Body of pancreas (tissue), 4 donors: Measurements from ENCODE around the gene COPG2. TPM values are rescaled to one million over a fixed set of nuclear protein-coding genes. Genes with fewer than 3 reads are reported as not detected.

Experiments used
- ATAC-seq: fragments of 150-250 bp; one replicate; pipeline ENCODE4 v1.9.1; 2016
- DNase-seq, 4 donors: peaks; one replicate each; pipeline ENCODE4 v3.0.0-alpha.2; 2019
- H3K27ac ChIP-seq, 4 donors: fragments of 200-600 bp; sonication (generic); 1 replicate in 3 of 4; 2 replicates in 1 of 4; pipeline versions ENCODE4 v1.5.1 to v1.6.1; 2016 to 2019; ENCODE audit warnings: mild to moderate bottlenecking in 1 of 4, mixed read lengths in 1 of 4, moderate library complexity in 1 of 4
- H3K27me3 ChIP-seq, 2 donors: fragments of 200-600 bp; sonication (generic); one replicate each; pipeline ENCODE4 v1.6.0; 2016; ENCODE audit warnings: mild to moderate bottlenecking in 1 of 2
- H3K36me3 ChIP-seq, 2 donors: fragments of 200-600 bp; sonication (generic); replicated peaks in 1 of 2; 2 replicates each; pipeline ENCODE4 v1.5.1; 2016; ENCODE audit warnings: low read depth in 2 of 2; ENCODE audit not compliant: insufficient read depth in 1 of 2
- H3K4me1 ChIP-seq: fragments of 200-600 bp; sonication (generic); one replicate; pipeline ENCODE4 v1.6.0; 2016
- H3K4me3 ChIP-seq, 2 donors: fragments of 200-600 bp; sonication (generic); 1 replicate in 1 of 2; 2 replicates in 1 of 2; pipeline ENCODE4 v1.5.1; 2016 to 2019
- H3K9me3 ChIP-seq, 3 donors: fragments of 200-600 bp; sonication (generic); 1 replicate in 2 of 3; 2 replicates in 1 of 3; pipeline ENCODE4 v1.5.1; 2016
- CTCF ChIP-seq, 7 experiments: fragments of 450-650 bp in 4 of 7; fragments of 200-600 bp in 3 of 7; sonication (generic) in 3 of 7; IDR thresholded peaks; one replicate each; pipeline ENCODE4 v1.5.1; 2016 to 2019; ENCODE audit warnings: antibody characterized with exemption in 7 of 7
- POLR2A ChIP-seq, 3 donors: fragments of 450-650 bp; IDR thresholded peaks; one replicate each; pipeline ENCODE4 v1.6.1; 2016; ENCODE audit warnings: antibody characterized with exemption in 3 of 3, mild to moderate bottlenecking in 2 of 3
- WGBS, 2 donors: methylation state at CpG; one replicate each; pipeline ENCODE4 v1.1.5; 2017; 5-methylcytosine and 5-hydroxymethylcytosine counted together
- intact Hi-C: fragments of 100-400 bp; cut with DNase I; formaldehyde crosslinking; loops from one replicate; pipeline ENCODE4 v1.15.1; 2023
- total RNA-seq, 2 donors: library from RNA; depleted of rRNA; stranded (reverse); fragments of >200 nt; gene quantifications; one replicate each; pipeline ENCODE4 v1.1.0, GENCODE V29; 2016

COPG2 gene
- total RNA-seq, 2 donors from 2014 or later = 12.5 to 14.5 TPM

GRCh38 chr7:130500910-130501309 is 167.6 kb downstream of the COPG2 start:
- no peak overlapping the region for H3K4me3 ChIP-seq
- DNase-seq (no peak), ATAC-seq (no peak)
- 81 to 90% methylated on average over 2 of the region's 2 CpGs for WGBS, 2 donors
- intact Hi-C loops = no loop called here
- H3K27ac ChIP-seq = no peak overlapping the region
- TF ChIP-seq POLR2A (IDR thresholded peaks at IDR 0.05) = no peak
- TF ChIP-seq CTCF (IDR thresholded peaks at IDR 0.05) = no peak
- no peaks in the 10 kb centered on the region for H3K27me3 ChIP-seq
- no peaks in the 10 kb centered on the region for H3K9me3 ChIP-seq
- no peaks in the 10 kb centered on the region for H3K4me1 ChIP-seq
- peaks cover 21 to 27% of the 10 kb centered on the region in 2 donors for H3K36me3 ChIP-seq

GRCh38 chr7:130500463-130500862 is 168.1 kb downstream of the COPG2 start:
- Histone ChIP-seq H3K4me1 (no peaks in the 10 kb centered on the region), H3K9me3 (no peaks in the 10 kb centered on the region), H3K4me3 (no peak overlapping the region), H3K27ac (no peak overlapping the region), H3K36me3 (peaks cover 21 to 27% of the 10 kb centered on the region in 2 donors), H3K27me3 (no peaks in the 10 kb centered on the region)
- ATAC-seq (no peak), DNase-seq (no peak)
- no peak for TF ChIP-seq CTCF (IDR thresholded peaks at IDR 0.05)
- TF ChIP-seq POLR2A (IDR thresholded peaks at IDR 0.05) = no peak
- intact Hi-C loops = no loop called here
- 77 to 82% methylated on average over 8 of the region's 8 CpGs for WGBS, 2 donors

- no peak for TF ChIP-seq CTCF (IDR thresholded peaks at IDR 0.05)
- no peak for TF ChIP-seq POLR2A (IDR thresholded peaks at IDR 0.05)
- ATAC-seq (no peak), DNase-seq (no peak)
- intact Hi-C loops = loop anchor here (10.0 kb wide), 1 partner anchor 420 kb away; the partner anchor contains the start of gene KLHDC10
- Histone ChIP-seq H3K4me3 (no peak overlapping the region), H3K4me1 (peaks cover 40% of the 10 kb centered on the region), H3K27me3 (no peaks in the 10 kb centered on the region), H3K36me3 (peaks cover 6 to 8% of the 10 kb centered on the region in 2 donors), H3K27ac (peak overlapping the region in 1 of 4 donors; percentile 21), H3K9me3 (no peaks in the 10 kb centered on the region)
- WGBS, 2 donors = 23 to 40% methylated on average over 2 of the region's 2 CpGs
Observed at GRCh38 chr7:130494431-130494858, 174.1 kb downstream of the COPG2 start.

GRCh38 chr7:130493275-130493873 is 175.2 kb downstream of the COPG2 start:
- H3K36me3 ChIP-seq = peaks cover 6 to 7% of the 10 kb centered on the region in 2 donors
- no peak overlapping the region for H3K4me3 ChIP-seq
- no peak for ATAC-seq
- intact Hi-C loops = loop anchor here (10.0 kb wide), 1 partner anchor 419 kb away; the partner anchor contains the start of gene KLHDC10
- no peak overlapping the region for H3K27ac ChIP-seq
- TF ChIP-seq CTCF (IDR thresholded peaks at IDR 0.05) (no peak), POLR2A (IDR thresholded peaks at IDR 0.05) (no peak)
- no peaks in the 10 kb centered on the region for H3K27me3 ChIP-seq
- no peak for DNase-seq
- H3K9me3 ChIP-seq = no peaks in the 10 kb centered on the region
- 39 to 62% methylated on average over 13 of the region's 13 CpGs for WGBS, 2 donors
- peaks cover 51% of the 10 kb centered on the region for H3K4me1 ChIP-seq
